Colonic mucosa (tissue), 4 donors: ENCODE results near the gene KCNC2. TPM values are rescaled to one million over a fixed set of nuclear protein-coding genes. Genes with fewer than 3 reads are reported as not detected.

Source experiments
- DNase-seq: peaks from one replicate; pipeline ENCODE4 v3.0.0-alpha.2; 2020
- H3K27ac ChIP-seq: fragments of 200-600 bp; one replicate; pipeline ENCODE4 v1.8.0; 2021
- H3K27me3 ChIP-seq: fragments of 200-600 bp; one replicate; pipeline ENCODE4 v1.8.0; 2021
- H3K36me3 ChIP-seq: fragments of 200-600 bp; one replicate; pipeline ENCODE4 v1.8.0; 2021
- H3K4me1 ChIP-seq: fragments of 200-600 bp; one replicate; pipeline ENCODE4 v1.8.0; 2021; ENCODE audit warnings: mild to moderate bottlenecking
- H3K4me3 ChIP-seq: fragments of 200-600 bp; one replicate; pipeline ENCODE4 v1.8.0; 2021
- H3K9ac ChIP-seq, 2 donors: one replicate each; pipeline ENCODE4 v1.7.0; 2013; ENCODE audit warnings: control low read depth in 2 of 2, low read depth in 2 of 2, low read length in 2 of 2
- H3K9me3 ChIP-seq: fragments of 200-600 bp; one replicate; pipeline ENCODE4 v1.8.0; 2021
- intact Hi-C: fragments of 100-400 bp; cut with DNase I; formaldehyde crosslinking; loops from one replicate; pipeline ENCODE4 v1.14.1; 2022
- total RNA-seq, 2 donors: library from RNA; stranded (reverse); fragmentation: NEBNext Ultra II Directional in 1 of 2; extraction: Animal tissue kit (Norgen Biotek cat#: 25700) in 1 of 2; gene quantifications; one replicate each; pipeline ENCODE4 v1.2.1, GENCODE V29; 2021
- TF ChIP-seq, protein P1 (sequence below): fragments of 200-600 bp; IDR thresholded peaks from one replicate; pipeline ENCODE4 v1.8.0; 2022; ENCODE audit warnings: antibody characterized with exemption, mild to moderate bottlenecking
- donor health status: healthy.
- donor health status: DM: no; HTN: no; CAD: no.
- donor health status: DM: no; HTN: no; CAD: no.

The KCNC2 gene
- total RNA-seq, 2 donors from 2014 or later: 0.16 TPM; not detected in 1

DNA sequence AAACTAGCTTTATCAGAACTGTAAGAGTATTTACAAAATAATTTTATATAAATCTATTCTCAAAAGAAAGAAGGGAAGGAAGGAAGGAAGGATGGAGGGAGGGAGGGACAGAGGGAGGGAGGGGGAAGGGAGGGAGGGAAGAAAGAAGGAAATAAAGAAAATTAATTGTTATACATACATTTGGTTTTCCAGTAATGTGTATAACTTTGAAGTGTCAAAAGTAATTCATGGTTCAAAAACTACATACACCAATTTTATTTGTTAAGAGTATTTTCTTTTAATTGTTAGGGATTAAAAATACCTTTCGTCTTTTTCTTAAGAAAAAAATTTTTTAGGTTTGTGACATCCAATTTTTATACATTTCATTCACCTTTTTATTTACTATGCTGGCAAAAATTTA is 17.5 kb upstream of the KCNC2 start:
- TF ChIP-seq, protein P1, sequence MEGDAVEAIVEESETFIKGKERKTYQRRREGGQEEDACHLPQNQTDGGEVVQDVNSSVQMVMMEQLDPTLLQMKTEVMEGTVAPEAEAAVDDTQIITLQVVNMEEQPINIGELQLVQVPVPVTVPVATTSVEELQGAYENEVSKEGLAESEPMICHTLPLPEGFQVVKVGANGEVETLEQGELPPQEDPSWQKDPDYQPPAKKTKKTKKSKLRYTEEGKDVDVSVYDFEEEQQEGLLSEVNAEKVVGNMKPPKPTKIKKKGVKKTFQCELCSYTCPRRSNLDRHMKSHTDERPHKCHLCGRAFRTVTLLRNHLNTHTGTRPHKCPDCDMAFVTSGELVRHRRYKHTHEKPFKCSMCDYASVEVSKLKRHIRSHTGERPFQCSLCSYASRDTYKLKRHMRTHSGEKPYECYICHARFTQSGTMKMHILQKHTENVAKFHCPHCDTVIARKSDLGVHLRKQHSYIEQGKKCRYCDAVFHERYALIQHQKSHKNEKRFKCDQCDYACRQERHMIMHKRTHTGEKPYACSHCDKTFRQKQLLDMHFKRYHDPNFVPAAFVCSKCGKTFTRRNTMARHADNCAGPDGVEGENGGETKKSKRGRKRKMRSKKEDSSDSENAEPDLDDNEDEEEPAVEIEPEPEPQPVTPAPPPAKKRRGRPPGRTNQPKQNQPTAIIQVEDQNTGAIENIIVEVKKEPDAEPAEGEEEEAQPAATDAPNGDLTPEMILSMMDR: no peak
- DNase-seq: no peak
- Histone ChIP-seq H3K4me1 (no peaks in the 10 kb centered on the region), H3K9ac (no peak overlapping the region), H3K27me3 (no peaks in the 10 kb centered on the region), H3K27ac (no peak overlapping the region), H3K36me3 (no peaks in the 10 kb centered on the region), H3K4me3 (no peak overlapping the region), H3K9me3 (no peaks in the 10 kb centered on the region)
- intact Hi-C loops: no loop called here

DNA sequence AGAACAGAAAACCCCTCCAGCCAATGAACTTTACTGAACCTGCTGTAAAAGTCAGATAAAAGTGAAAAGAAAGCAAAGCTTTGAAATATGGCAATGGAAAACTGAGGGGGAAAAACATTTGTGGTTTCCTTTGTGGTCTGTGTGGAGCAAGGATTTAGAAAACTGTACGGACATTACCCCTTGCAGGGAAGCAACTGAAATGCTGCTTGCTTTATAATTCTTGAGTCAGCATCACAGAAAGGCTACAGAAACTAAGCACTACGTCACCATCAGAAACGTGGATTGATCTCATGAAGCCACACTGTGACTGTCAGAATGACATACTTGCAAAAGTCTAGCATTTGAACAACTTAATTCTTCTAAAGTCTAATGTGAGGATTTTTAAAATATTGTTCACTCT is 2.4 kb upstream of the KCNC2 start:
- Histone ChIP-seq H3K9me3 (no peaks in the 10 kb centered on the region), H3K36me3 (no peaks in the 10 kb centered on the region), H3K27ac (no peak overlapping the region), H3K4me1 (no peaks in the 10 kb centered on the region), H3K9ac (no peak overlapping the region), H3K4me3 (no peak overlapping the region), H3K27me3 (peaks cover 8% of the 10 kb centered on the region)
- intact Hi-C loops: no loop called here
- TF ChIP-seq, protein P1: no peak
- no peak for DNase-seq

DNA sequence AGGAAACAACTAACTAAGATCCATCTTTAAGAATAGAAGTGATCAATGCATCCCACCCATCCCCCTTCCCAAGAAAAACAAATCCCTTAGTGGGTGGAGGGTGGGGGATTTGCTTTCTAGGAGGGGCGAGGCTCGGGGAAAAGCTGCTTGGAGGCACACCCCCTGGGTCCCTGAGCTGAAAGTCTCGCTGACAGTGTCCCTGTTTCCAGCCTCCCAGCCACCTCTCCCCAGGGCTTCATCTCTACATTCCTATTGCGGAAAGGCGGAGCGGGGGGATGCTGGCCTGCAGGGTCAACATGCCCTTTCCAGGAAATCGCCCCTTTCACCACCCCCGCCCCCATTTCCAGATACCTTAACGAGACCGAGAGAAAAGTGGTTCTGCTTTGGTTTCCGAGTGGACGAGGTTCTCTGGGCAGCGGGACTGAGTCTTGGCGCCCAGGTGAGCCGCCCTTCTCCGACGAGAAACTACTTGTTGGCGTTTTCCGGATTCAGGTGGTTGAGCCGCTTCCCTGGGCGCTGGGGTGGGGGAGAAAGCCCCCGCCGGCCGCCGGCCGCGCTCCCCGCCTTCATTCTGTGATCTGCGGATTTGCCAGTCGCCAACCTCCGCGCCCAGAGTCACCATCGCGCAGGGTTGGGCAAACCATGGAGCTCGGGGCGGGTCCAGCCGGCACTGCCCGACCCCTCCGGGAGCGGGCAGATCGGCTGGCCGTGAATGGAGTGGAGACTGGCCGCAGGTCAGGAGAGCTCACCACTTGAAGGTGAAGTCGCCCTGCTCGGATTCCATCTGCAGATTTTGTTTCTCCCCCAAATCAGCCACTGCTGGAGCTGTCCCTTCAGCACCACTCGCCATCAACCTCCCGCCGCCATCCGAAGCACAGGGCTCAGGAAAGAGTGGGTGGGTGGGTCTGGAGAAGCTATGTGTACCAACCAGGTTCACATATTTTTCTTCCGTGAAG is 505 bp downstream of the KCNC2 start:
- no peak overlapping the region for H3K9ac ChIP-seq
- H3K4me3 ChIP-seq: no peak overlapping the region
- TF ChIP-seq, protein P1: no peak
- intact Hi-C loops: no loop called here
- DNase-seq: no peak
- peaks cover 8% of the 10 kb centered on the region for H3K27me3 ChIP-seq
- H3K36me3 ChIP-seq: no peaks in the 10 kb centered on the region
- no peak overlapping the region for H3K27ac ChIP-seq
- H3K9me3 ChIP-seq: no peaks in the 10 kb centered on the region
- H3K4me1 ChIP-seq: no peaks in the 10 kb centered on the region

DNA sequence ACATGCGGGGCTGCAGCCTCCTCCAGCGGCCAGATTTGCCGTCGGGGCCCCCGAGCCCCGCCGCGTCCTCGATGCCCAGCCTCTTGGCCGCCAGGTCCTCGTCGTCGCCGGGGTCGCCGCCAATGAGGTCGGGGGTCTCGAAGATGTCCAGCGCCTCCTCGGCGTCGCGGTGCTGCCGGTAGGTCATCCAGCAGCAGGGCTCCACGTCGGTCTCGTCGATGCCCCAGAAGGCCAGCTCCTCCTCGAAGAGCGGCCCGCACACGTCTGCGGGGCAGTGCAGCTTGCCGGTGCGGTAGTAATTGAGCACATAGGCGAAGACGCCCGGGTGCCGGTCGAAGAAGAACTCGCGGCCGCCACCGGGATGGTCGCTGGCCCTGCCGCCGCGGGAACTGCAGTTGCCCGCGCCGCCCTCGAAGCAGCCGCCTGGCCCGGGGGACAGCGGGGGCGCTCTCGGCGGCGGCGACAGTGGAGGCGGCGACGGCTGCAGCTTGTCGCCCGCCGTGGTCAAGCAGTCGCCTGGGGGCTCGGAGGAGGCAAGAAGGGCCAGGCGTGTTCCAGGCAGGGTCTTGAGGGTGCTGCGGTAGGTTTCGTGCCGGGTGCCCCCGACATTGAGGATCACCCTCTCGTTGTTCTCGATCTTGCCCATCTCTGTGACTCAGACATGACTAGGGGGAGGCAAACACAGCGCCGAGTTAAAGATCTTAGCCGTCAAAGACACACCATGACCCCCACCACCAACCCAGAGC is 2.1 kb downstream of the KCNC2 start:
- H3K4me1 ChIP-seq: no peaks in the 10 kb centered on the region
- intact Hi-C loops: no loop called here
- no peaks in the 10 kb centered on the region for H3K36me3 ChIP-seq
- no peaks in the 10 kb centered on the region for H3K9me3 ChIP-seq
- H3K27me3 ChIP-seq: peaks cover 8% of the 10 kb centered on the region
- no peak overlapping the region for H3K27ac ChIP-seq
- no peak for DNase-seq
- no peak overlapping the region for H3K9ac ChIP-seq
- no peak overlapping the region for H3K4me3 ChIP-seq
- TF ChIP-seq, protein P1: no peak

DNA sequence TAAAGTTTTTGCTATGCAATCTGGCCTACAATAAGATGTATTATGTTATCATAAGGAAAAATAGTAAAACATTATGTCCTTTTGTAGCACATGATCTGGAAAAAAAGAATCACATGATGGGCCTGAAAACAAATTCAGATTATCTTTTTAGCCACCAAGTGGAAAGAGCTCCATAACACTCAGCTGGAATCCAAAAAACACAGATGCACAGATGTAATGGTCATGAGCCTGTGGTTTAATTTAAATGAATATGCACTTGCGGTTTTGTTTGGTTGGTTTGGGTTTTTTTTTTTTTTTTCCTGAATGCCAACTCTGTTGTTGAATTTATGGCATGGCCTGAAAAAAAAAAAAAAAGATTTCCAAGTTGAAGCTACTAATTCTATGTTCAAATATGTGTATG is 4.1 kb downstream of the KCNC2 start:
- TF ChIP-seq, protein P1: no peak
- Histone ChIP-seq H3K4me3 (no peak overlapping the region), H3K4me1 (no peaks in the 10 kb centered on the region), H3K9me3 (no peaks in the 10 kb centered on the region), H3K27ac (no peak overlapping the region), H3K9ac (no peak overlapping the region), H3K27me3 (peaks cover 8% of the 10 kb centered on the region), H3K36me3 (no peaks in the 10 kb centered on the region)
- intact Hi-C loops: no loop called here
- DNase-seq: no peak
